NOMO-1 (cell line): Measurements from ENCODE around the gene TRIM43B.
A peak's percentile ranks its signal among the peaks of the same experiment; 100 is the strongest.
"Not testable (repeated sequence)": the region's sequence is repeated elsewhere in the genome, so short reads cannot be mapped to it uniquely, and the experiment has no call there.

Source experiments
- DNase-seq, 2 experiments: peaks; one replicate each; lab custom pipeline; 2025; ENCODE audit not compliant: unreplicated experiment in 2 of 2; lab: John Stamatoyannopoulos, UW

Gene TRIM43B

GRCh38 chr2:95484654-95485053, at the start of gene TRIM43B:
Gene TRIM43B, minus strand, starts transcription at chr2:95484754. Its CDS starts 2,040 bp downstream, at chr2:95482714.
- DNase-seq = not testable (repeated sequence)

GRCh38 chr2:95531254-95531771, 46.8 kb upstream of the TRIM43B start:
- DNase-seq = no peak

- DNase-seq = no peak
These were observed 46.2 kb upstream of the TRIM43B start for GRCh38 chr2:95530734-95531133.

- peak; percentile 17 to 22 for DNase-seq
These were observed 42.1 kb upstream of the TRIM43B start for GRCh38 chr2:95526360-95527341.

- DNase-seq = no peak
These were observed 40.9 kb upstream of the TRIM43B start for GRCh38 chr2:95525294-95526035.

- DNase-seq = no peak
These were observed 39.6 kb upstream of the TRIM43B start for GRCh38 chr2:95524195-95524594.

GRCh38 chr2:95514718-95515117, 30.2 kb upstream of the TRIM43B start:
- no peak for DNase-seq

GRCh38 chr2:95514226-95514625, 29.7 kb upstream of the TRIM43B start:
- not testable (repeated sequence) for DNase-seq

- no peak for DNase-seq
These were observed 24.9 kb upstream of the TRIM43B start for GRCh38 chr2:95509408-95509807.

GRCh38 chr2:95505222-95505621, 20.7 kb upstream of the TRIM43B start:
- DNase-seq = no peak

- no peak for DNase-seq
These were observed 16.3 kb upstream of the TRIM43B start for GRCh38 chr2:95500854-95501253.

- DNase-seq = not testable (repeated sequence)
These were observed 7.5 kb upstream of the TRIM43B start for GRCh38 chr2:95492076-95492475.

- not testable (repeated sequence) for DNase-seq
These were observed 9.5 kb downstream of the TRIM43B start for GRCh38 chr2:95475025-95475424.

GRCh38 chr2:95467984-95468383, 16.6 kb downstream of the TRIM43B start:
- not testable (repeated sequence) for DNase-seq

- DNase-seq = not testable (repeated sequence)
These were observed 18.0 kb downstream of the TRIM43B start for GRCh38 chr2:95466572-95466971.

GRCh38 chr2:95463292-95463691, 21.3 kb downstream of the TRIM43B start:
- DNase-seq = not testable (repeated sequence)

GRCh38 chr2:95445317-95445716, 39.2 kb downstream of the TRIM43B start:
- DNase-seq = not testable (repeated sequence)

GRCh38 chr2:95442474-95443099, 42.0 kb downstream of the TRIM43B start:
- DNase-seq = not testable (repeated sequence)

- not testable (repeated sequence) for DNase-seq
These were observed 48.7 kb downstream of the TRIM43B start for GRCh38 chr2:95435872-95436209.

- not testable (repeated sequence) for DNase-seq
These were observed 49.2 kb downstream of the TRIM43B start for GRCh38 chr2:95435162-95435871.
